HepG2 (cell line): Measurements from ENCODE around the gene MEAF6.

Source experiments
- CTCF ChIP-seq: sonication (generic); formaldehyde crosslinking; IDR thresholded peaks from 2 replicates; pipeline ENCODE4 v1.5.0; 2020; ENCODE audit warnings: mild to moderate bottlenecking, missing genetic modification reagents, moderate library complexity
- DMTF1 ChIP-seq: sonication (generic); formaldehyde crosslinking; IDR thresholded peaks from 2 replicates; pipeline ENCODE4 v1.4.0; 2020; ENCODE audit warnings: mild to moderate bottlenecking, missing genetic modification reagents
- ELK4 ChIP-seq: sonication (generic); formaldehyde crosslinking; IDR thresholded peaks from 2 replicates; pipeline ENCODE4 v1.9.0; 2021; ENCODE audit warnings: missing genetic modification reagents, borderline replicate concordance
- IKZF5 ChIP-seq: IDR thresholded peaks from 2 replicates; pipeline ENCODE4 v1.6.1; 2018; ENCODE audit warnings: missing genetic modification reagents, mild to moderate bottlenecking, missing compliant biosample characterization
- KLF15 ChIP-seq: sonication (generic); formaldehyde crosslinking; IDR thresholded peaks from 2 replicates; pipeline ENCODE4 v1.8.1; 2023; ENCODE audit warnings: borderline replicate concordance, mild to moderate bottlenecking, inconsistent platforms, missing genetic modification reagents, mixed read lengths
- MAF1 ChIP-seq: sonication (generic); formaldehyde crosslinking; IDR thresholded peaks from 2 replicates; pipeline ENCODE4 v1.5.0; 2020; ENCODE audit warnings: missing genetic modification reagents, borderline replicate concordance
- POLR2A ChIP-seq, 2 experiments: IDR thresholded peaks; 2 replicates each; pipeline ENCODE4 v1.6.1; 2011; ENCODE audit warnings: low read depth in 2 of 2, low read length in 2 of 2, mild to moderate bottlenecking in 1 of 2, moderate library complexity in 1 of 2; ENCODE audit not compliant: insufficient read depth in 1 of 2
- RFX1 ChIP-seq: fragments of 450-650 bp; IDR thresholded peaks from 2 replicates; pipeline ENCODE4 v1.6.1; 2017
- ZBTB37 ChIP-seq: sonication (generic); formaldehyde crosslinking; IDR thresholded peaks from 2 replicates; pipeline ENCODE4 v1.4.0; 2020; ENCODE audit warnings: mild to moderate bottlenecking, missing genetic modification reagents
- ZNF333 ChIP-seq: sonication (generic); formaldehyde crosslinking; IDR thresholded peaks from 2 replicates; pipeline ENCODE4 v1.4.0; 2020; ENCODE audit warnings: mild to moderate bottlenecking, missing genetic modification reagents, borderline replicate concordance

- TF ChIP-seq ZNF333: no peak
- no peak for TF ChIP-seq ZBTB37 (CRISPR knock-in tag)
- TF ChIP-seq IKZF5 (CRISPR knock-in tag): no peak
- TF ChIP-seq CTCF (CRISPR knock-in tag): no peak
- TF ChIP-seq DMTF1 (CRISPR knock-in tag): no peak
- no peak for TF ChIP-seq MAF1 (CRISPR knock-in tag)
- no peak for TF ChIP-seq KLF15
- TF ChIP-seq RFX1: no peak
- TF ChIP-seq POLR2A (IDR thresholded peaks at IDR 0.05; ENCODE audit: insufficient read depth in 1 of 2, low read depth in 2 of 2, low read length in 2 of 2): no peak
- no peak for TF ChIP-seq ELK4
These were observed 36.1 kb downstream of the MEAF6 start for GRCh38 chr1:37478451-37478881.
